ENCODE measurements around the gene SPAG17. TPM values are rescaled to one million over a fixed set of nuclear protein-coding genes. Genes with fewer than 3 reads are reported as not detected.
A peak's percentile ranks its signal among the peaks of the same experiment; 100 is the strongest.

Gene SPAG17
- polyA plus RNA-seq, 1 donor: 1.4 TPM

- H3K36me3 ChIP-seq (ENCODE audit: control insufficient read depth, insufficient read depth, low read length): no peaks in the 10 kb centered on the region
- no peaks in the 10 kb centered on the region for H3K4me1 ChIP-seq (ENCODE audit: control insufficient read depth, insufficient read depth, low read length)
- no peaks in the 10 kb centered on the region for H3K9me3 ChIP-seq (ENCODE audit: control insufficient read depth, low read depth, low read length)
- no peak overlapping the region for H3K27ac ChIP-seq (ENCODE audit: low read length)
- no peak overlapping the region for H3K4me3 ChIP-seq (ENCODE audit: low read length)
- no CpG with 5 or more reads among the region's 5 CpGs for WGBS (ENCODE audit: insufficient coverage, low lambda C conversion rate)
- no peaks in the 10 kb centered on the region for H3K27me3 ChIP-seq (ENCODE audit: control insufficient read depth, insufficient read depth, low read length)
- no peak for DNase-seq
Measured at GRCh38 chr1:118082984-118083383, 102.0 kb downstream of the SPAG17 start.

GRCh38 chr1:118081387-118081786 lies 103.6 kb downstream of the SPAG17 start:
- Histone ChIP-seq H3K27me3 (ENCODE audit: control insufficient read depth, insufficient read depth, low read length) (no peaks in the 10 kb centered on the region), H3K4me3 (ENCODE audit: low read length) (no peak overlapping the region), H3K9me3 (ENCODE audit: control insufficient read depth, low read depth, low read length) (no peaks in the 10 kb centered on the region), H3K4me1 (ENCODE audit: control insufficient read depth, insufficient read depth, low read length) (no peaks in the 10 kb centered on the region), H3K36me3 (ENCODE audit: control insufficient read depth, insufficient read depth, low read length) (no peaks in the 10 kb centered on the region), H3K27ac (ENCODE audit: low read length) (no peak overlapping the region)
- no CpG with 5 or more reads among the region's 3 CpGs for WGBS (ENCODE audit: insufficient coverage, low lambda C conversion rate)
- DNase-seq: no peak

- Histone ChIP-seq H3K4me3 (ENCODE audit: low read length) (no peak overlapping the region), H3K9me3 (ENCODE audit: control insufficient read depth, low read depth, low read length) (no peaks in the 10 kb centered on the region), H3K4me1 (ENCODE audit: control insufficient read depth, insufficient read depth, low read length) (no peaks in the 10 kb centered on the region), H3K27me3 (ENCODE audit: control insufficient read depth, insufficient read depth, low read length) (no peaks in the 10 kb centered on the region), H3K27ac (ENCODE audit: low read length) (no peak overlapping the region), H3K36me3 (ENCODE audit: control insufficient read depth, insufficient read depth, low read length) (no peaks in the 10 kb centered on the region)
- peak in 1 of 2 donors; percentile 8 for DNase-seq
- 67% methylated on average over 1 of the region's 2 CpGs for WGBS (ENCODE audit: insufficient coverage, low lambda C conversion rate)
Measured at GRCh38 chr1:118077331-118078045, 107.5 kb downstream of the SPAG17 start.

- Histone ChIP-seq H3K4me1 (ENCODE audit: control insufficient read depth, insufficient read depth, low read length) (no peaks in the 10 kb centered on the region), H3K9me3 (ENCODE audit: control insufficient read depth, low read depth, low read length) (no peaks in the 10 kb centered on the region), H3K27me3 (ENCODE audit: control insufficient read depth, insufficient read depth, low read length) (no peaks in the 10 kb centered on the region), H3K27ac (ENCODE audit: low read length) (no peak overlapping the region), H3K36me3 (ENCODE audit: control insufficient read depth, insufficient read depth, low read length) (no peaks in the 10 kb centered on the region), H3K4me3 (ENCODE audit: low read length) (no peak overlapping the region)
- WGBS (ENCODE audit: insufficient coverage, low lambda C conversion rate): 100% methylated on average over 1 of the region's 3 CpGs
- DNase-seq: no peak
Measured at GRCh38 chr1:118075116-118075515, 109.9 kb downstream of the SPAG17 start.

- DNase-seq: no peak
- 19% methylated on average over 4 of the region's 9 CpGs for WGBS (ENCODE audit: insufficient coverage, low lambda C conversion rate)
- Histone ChIP-seq H3K36me3 (ENCODE audit: control insufficient read depth, insufficient read depth, low read length) (no peaks in the 10 kb centered on the region), H3K27ac (ENCODE audit: low read length) (no peak overlapping the region), H3K9me3 (ENCODE audit: control insufficient read depth, low read depth, low read length) (no peaks in the 10 kb centered on the region), H3K27me3 (ENCODE audit: control insufficient read depth, insufficient read depth, low read length) (no peaks in the 10 kb centered on the region), H3K4me3 (ENCODE audit: low read length) (no peak overlapping the region), H3K4me1 (ENCODE audit: control insufficient read depth, insufficient read depth, low read length) (no peaks in the 10 kb centered on the region)
Measured at GRCh38 chr1:118073648-118074435, 111.2 kb downstream of the SPAG17 start.

- Histone ChIP-seq H3K4me3 (ENCODE audit: low read length) (no peak overlapping the region), H3K36me3 (ENCODE audit: control insufficient read depth, insufficient read depth, low read length) (no peaks in the 10 kb centered on the region), H3K27me3 (ENCODE audit: control insufficient read depth, insufficient read depth, low read length) (no peaks in the 10 kb centered on the region), H3K9me3 (ENCODE audit: control insufficient read depth, low read depth, low read length) (no peaks in the 10 kb centered on the region), H3K27ac (ENCODE audit: low read length) (no peak overlapping the region), H3K4me1 (ENCODE audit: control insufficient read depth, insufficient read depth, low read length) (no peaks in the 10 kb centered on the region)
- DNase-seq: peak; percentile 12 to 73
- WGBS (ENCODE audit: insufficient coverage, low lambda C conversion rate): no CpG with 5 or more reads among the region's 2 CpGs
Measured at GRCh38 chr1:118049981-118050380, 135.0 kb downstream of the SPAG17 start.

GRCh38 chr1:118047650-118048224 lies 137.3 kb downstream of the SPAG17 start:
- no peak for DNase-seq
- Histone ChIP-seq H3K9me3 (ENCODE audit: control insufficient read depth, low read depth, low read length) (no peaks in the 10 kb centered on the region), H3K36me3 (ENCODE audit: control insufficient read depth, insufficient read depth, low read length) (no peaks in the 10 kb centered on the region), H3K27me3 (ENCODE audit: control insufficient read depth, insufficient read depth, low read length) (no peaks in the 10 kb centered on the region), H3K27ac (ENCODE audit: low read length) (no peak overlapping the region), H3K4me1 (ENCODE audit: control insufficient read depth, insufficient read depth, low read length) (no peaks in the 10 kb centered on the region), H3K4me3 (ENCODE audit: low read length) (no peak overlapping the region)
- no CpG with 5 or more reads among the region's 3 CpGs for WGBS (ENCODE audit: insufficient coverage, low lambda C conversion rate)

- H3K4me1 ChIP-seq (ENCODE audit: control insufficient read depth, insufficient read depth, low read length): no peaks in the 10 kb centered on the region
- H3K27ac ChIP-seq (ENCODE audit: low read length): no peak overlapping the region
- H3K4me3 ChIP-seq (ENCODE audit: low read length): no peak overlapping the region
- no peaks in the 10 kb centered on the region for H3K27me3 ChIP-seq (ENCODE audit: control insufficient read depth, insufficient read depth, low read length)
- DNase-seq: no peak
- WGBS (ENCODE audit: insufficient coverage, low lambda C conversion rate): no CpG with 5 or more reads among the region's 3 CpGs
- H3K9me3 ChIP-seq (ENCODE audit: control insufficient read depth, low read depth, low read length): no peaks in the 10 kb centered on the region
- H3K36me3 ChIP-seq (ENCODE audit: control insufficient read depth, insufficient read depth, low read length): no peaks in the 10 kb centered on the region
Measured at GRCh38 chr1:118047006-118047649, 137.9 kb downstream of the SPAG17 start.

GRCh38 chr1:118043624-118044023 lies 141.4 kb downstream of the SPAG17 start:
- 100% methylated on average over 1 of the region's 1 CpG for WGBS (ENCODE audit: insufficient coverage, low lambda C conversion rate)
- no peaks in the 10 kb centered on the region for H3K4me1 ChIP-seq (ENCODE audit: control insufficient read depth, insufficient read depth, low read length)

GRCh38 chr1:118042501-118042900 lies 142.5 kb downstream of the SPAG17 start:
- WGBS (ENCODE audit: insufficient coverage, low lambda C conversion rate): no CpG with 5 or more reads among the region's 2 CpGs
- no peaks in the 10 kb centered on the region for H3K9me3 ChIP-seq (ENCODE audit: control insufficient read depth, low read depth, low read length)
- H3K27me3 ChIP-seq (ENCODE audit: control insufficient read depth, insufficient read depth, low read length): no peaks in the 10 kb centered on the region
- H3K36me3 ChIP-seq (ENCODE audit: control insufficient read depth, insufficient read depth, low read length): no peaks in the 10 kb centered on the region
- H3K27ac ChIP-seq (ENCODE audit: low read length): no peak overlapping the region
- no peak for DNase-seq
- no peak overlapping the region for H3K4me3 ChIP-seq (ENCODE audit: low read length)
- H3K4me1 ChIP-seq (ENCODE audit: control insufficient read depth, insufficient read depth, low read length): no peaks in the 10 kb centered on the region

More at GRCh38 chr1:118043624-118044023, 141.4 kb downstream of the SPAG17 start:
- Histone ChIP-seq H3K9me3 (ENCODE audit: control insufficient read depth, low read depth, low read length) (no peaks in the 10 kb centered on the region), H3K27me3 (ENCODE audit: control insufficient read depth, insufficient read depth, low read length) (no peaks in the 10 kb centered on the region), H3K36me3 (ENCODE audit: control insufficient read depth, insufficient read depth, low read length) (no peaks in the 10 kb centered on the region), H3K27ac (ENCODE audit: low read length) (no peak overlapping the region), H3K4me3 (ENCODE audit: low read length) (no peak overlapping the region)
- no peak for DNase-seq
